B cell (primary cell): ENCODE measurements around the gene OTUD5. TPM values are rescaled to one million over a fixed set of nuclear protein-coding genes. Genes with fewer than 3 reads are reported as not detected.

Experiments used
- ATAC-seq: fragments of 200-7000 bp; cut with Tn5 transposase; one replicate; pipeline ENCODE4 v1.10.0; 2021; ENCODE audit warnings: low read depth, mild to moderate bottlenecking, moderate number of reproducible peaks, moderate library complexity
- CTCF ChIA-PET: fragments of 350-600 bp; sonication (Branson Sonifier 250); formaldehyde crosslinking; loops from one replicate; lab custom pipeline; 2021; ENCODE audit warnings: antibody characterized with exemption, inconsistent platforms; lab: Charles Lee
- POLR2A ChIA-PET: fragments of 350-600 bp; sonication (Branson Sonifier 250); formaldehyde crosslinking; loops from one replicate; lab custom pipeline; 2021; ENCODE audit warnings: antibody characterized with exemption; lab: Charles Lee
- DNase-seq: peaks from one replicate; pipeline ENCODE4 v3.0.0; 2013
- H2AFZ ChIP-seq: 2 replicates; pipeline ENCODE4 v1.6.1; 2012; ENCODE audit warnings: mild to moderate bottlenecking, low read depth, low read length; ENCODE audit not compliant: insufficient read depth, poor library complexity, severe bottlenecking
- H3K27ac ChIP-seq, 2 donors: 1 replicate in 1 of 2; 2 replicates in 1 of 2; pipeline ENCODE4 v1.5.1; 2012 to 2013; ENCODE audit warnings: low read length in 2 of 2, mild to moderate bottlenecking in 2 of 2, moderate library complexity in 1 of 2
- H3K27me3 ChIP-seq, 4 experiments: fragments of 200-600 bp in 1 of 4; sonication (generic) in 1 of 4; replicated peaks in 1 of 4; 1 replicate in 2 of 4; 2 replicates in 2 of 4; pipeline versions ENCODE4 v1.6.1 to v1.7.0; 2013 to 2016; ENCODE audit warnings: low read length in 3 of 4, mild to moderate bottlenecking in 2 of 4, mixed read lengths in 1 of 4, moderate library complexity in 1 of 4; ENCODE audit not compliant: insufficient read depth in 4 of 4, control insufficient read depth in 3 of 4; ENCODE audit errors: control extremely low read depth in 1 of 4
- H3K36me3 ChIP-seq, 2 experiments: replicated peaks in 1 of 2; 1 replicate in 1 of 2; 2 replicates in 1 of 2; pipeline versions ENCODE4 v1.6.1 to v1.7.1; 2013; ENCODE audit warnings: low read length in 1 of 2; ENCODE audit not compliant: insufficient read depth in 2 of 2, control insufficient read depth in 1 of 2; ENCODE audit errors: control extremely low read depth in 1 of 2, extremely low read depth in 1 of 2
- H3K4me1 ChIP-seq, 2 donors: fragments of 200-600 bp in 1 of 2; sonication (generic) in 1 of 2; 1 replicate in 1 of 2; 2 replicates in 1 of 2; pipeline versions ENCODE4 v1.5.1 to v1.6.1; 2013 to 2017; ENCODE audit warnings: low read length in 2 of 2; ENCODE audit not compliant: control insufficient read depth in 2 of 2, insufficient read depth in 2 of 2
- H3K4me2 ChIP-seq: replicated peaks from 2 replicates; pipeline ENCODE3; 2012; ENCODE audit warnings: mild to moderate bottlenecking, low read depth, low read length; ENCODE audit not compliant: poor library complexity, severe bottlenecking
- H3K4me3 ChIP-seq, 5 experiments: fragments of 200-600 bp in 1 of 5; sonication (generic) in 1 of 5; 1 replicate in 3 of 5; 2 replicates in 2 of 5; pipeline versions ENCODE4 v1.5.1 to v1.7.0; 2011 to 2016; ENCODE audit warnings: low read length in 4 of 5, mild to moderate bottlenecking in 4 of 5, low read depth in 2 of 5, control low read depth in 1 of 5, moderate library complexity in 1 of 5; ENCODE audit not compliant: insufficient read depth in 1 of 5; ENCODE audit errors: control extremely low read depth in 1 of 5, extremely low read depth in 1 of 5
- H3K79me2 ChIP-seq: fragments of 200-600 bp; sonication (generic); one replicate; pipeline ENCODE4 v1.6.0; 2016; ENCODE audit warnings: low read length; ENCODE audit not compliant: control insufficient read depth, insufficient read depth
- H3K9ac ChIP-seq: fragments of 200-600 bp; sonication (generic); 2 replicates; pipeline ENCODE4 v1.6.1; 2017; ENCODE audit warnings: mild to moderate bottlenecking, low read length, moderate library complexity
- H3K9me3 ChIP-seq, 3 donors: one replicate each; pipeline versions ENCODE4 v1.6.1 to v1.7.1; 2013; ENCODE audit warnings: low read length in 2 of 3; ENCODE audit not compliant: control insufficient read depth in 2 of 3, insufficient read depth in 1 of 3; ENCODE audit errors: control extremely low read depth in 1 of 3
- H4K20me1 ChIP-seq: 2 replicates; pipeline ENCODE4 v1.6.0; 2012; ENCODE audit warnings: mild to moderate bottlenecking, low read length; ENCODE audit not compliant: insufficient read depth, control insufficient read depth, poor library complexity, severe bottlenecking
- H3K27ac Mint-ChIP-seq: one replicate; pipeline ENCODE4 v1.8.0; 2021; ENCODE audit warnings: mixed read lengths
- H3K27me3 Mint-ChIP-seq: one replicate; pipeline ENCODE4 v1.8.0; 2021; ENCODE audit warnings: mixed read lengths
- H3K4me1 Mint-ChIP-seq: one replicate; pipeline ENCODE4 v1.8.0; 2021; ENCODE audit warnings: mixed read lengths
- H3K4me3 Mint-ChIP-seq: one replicate; pipeline ENCODE4 v1.8.0; 2021; ENCODE audit warnings: mixed read lengths
- H3K9me3 Mint-ChIP-seq: one replicate; pipeline ENCODE4 v1.8.0; 2022; ENCODE audit warnings: mixed read lengths; ENCODE audit not compliant: insufficient read depth
- CTCF ChIP-seq: fragments of 200-600 bp; IDR thresholded peaks from one replicate; pipeline ENCODE4 v1.8.0; 2022; ENCODE audit warnings: antibody characterized with exemption, mild to moderate bottlenecking
- EZH2 ChIP-seq: IDR thresholded peaks from 2 replicates; pipeline ENCODE4 v1.6.1; 2012; ENCODE audit warnings: borderline replicate concordance, low read depth, mild to moderate bottlenecking, moderate library complexity, low read length; ENCODE audit not compliant: insufficient read depth, poor library complexity, severe bottlenecking
- WGBS: methylation state at CpG from one replicate; pipeline ENCODE4 v1.1.5; 2013; ENCODE audit warnings: missing lambda C conversion rate; ENCODE audit not compliant: insufficient coverage; 5-methylcytosine and 5-hydroxymethylcytosine counted together
- intact Hi-C: fragments of 100-400 bp; cut with micrococcal nuclease; formaldehyde crosslinking; loops from one replicate; pipeline ENCODE4 v1.10.0; 2022
- polyA plus RNA-seq: library from polyadenylated mRNA; depleted of rRNA; stranded (reverse); fragments of >200 nt; gene quantifications from 2 replicates; pipeline ENCODE4 v1.2.3, GENCODE V29; 2012
- total RNA-seq, 2 donors: library from RNA; stranded (reverse); fragments of 120-200 nt in 1 of 2; gene quantifications; 1 replicate in 1 of 2; 2 replicates in 1 of 2; pipeline versions ENCODE4 v1.2.3 to v1.2.4, GENCODE V29; 2013 to 2022

OTUD5 gene
- total and polyA plus RNA-seq, 2 donors (not counting 1 experiment from before 2014, with no cell fraction given), result 105 to 116 TPM

- H3K79me2 ChIP-seq, result peaks cover 9% of the 10 kb centered on the region
- intact Hi-C loops, result no loop called here
- H3K4me3 ChIP-seq, result no peak overlapping the region
- ChIA-PET POLR2A (no interaction called here), CTCF (no interaction called here)
- no peak overlapping the region for H3K27ac Mint-ChIP-seq
- H3K9ac ChIP-seq, result no peak overlapping the region
- no peak overlapping the region for H3K4me2 ChIP-seq
- no peak for DNase-seq
- no peaks in the 10 kb centered on the region for H3K27me3 ChIP-seq
- no peaks in the 10 kb centered on the region for H3K9me3 ChIP-seq
- peaks cover 0 to 9% of the 10 kb centered on the region in 2 experiments for H3K36me3 ChIP-seq
- H3K4me3 Mint-ChIP-seq, result no peak overlapping the region
- no peaks in the 10 kb centered on the region for H3K9me3 Mint-ChIP-seq
- peaks cover 5% of the 10 kb centered on the region for H4K20me1 ChIP-seq
- H3K4me1 ChIP-seq, result peaks cover 7 to 23% of the 10 kb centered on the region in 2 donors
- peaks cover 25% of the 10 kb centered on the region for H3K4me1 Mint-ChIP-seq
- TF ChIP-seq CTCF, result no peak
- TF ChIP-seq EZH2, result no peak
- H3K27me3 Mint-ChIP-seq, result no peaks in the 10 kb centered on the region
- no peak overlapping the region for H2AFZ ChIP-seq
- WGBS, result no CpG with 5 or more reads among the region's 1 CpG
- no peak overlapping the region for H3K27ac ChIP-seq
- ATAC-seq, result no peak
These were observed 48.8 kb downstream of the OTUD5 start for GRCh38 chrX:48908600-48908999.

DNA sequence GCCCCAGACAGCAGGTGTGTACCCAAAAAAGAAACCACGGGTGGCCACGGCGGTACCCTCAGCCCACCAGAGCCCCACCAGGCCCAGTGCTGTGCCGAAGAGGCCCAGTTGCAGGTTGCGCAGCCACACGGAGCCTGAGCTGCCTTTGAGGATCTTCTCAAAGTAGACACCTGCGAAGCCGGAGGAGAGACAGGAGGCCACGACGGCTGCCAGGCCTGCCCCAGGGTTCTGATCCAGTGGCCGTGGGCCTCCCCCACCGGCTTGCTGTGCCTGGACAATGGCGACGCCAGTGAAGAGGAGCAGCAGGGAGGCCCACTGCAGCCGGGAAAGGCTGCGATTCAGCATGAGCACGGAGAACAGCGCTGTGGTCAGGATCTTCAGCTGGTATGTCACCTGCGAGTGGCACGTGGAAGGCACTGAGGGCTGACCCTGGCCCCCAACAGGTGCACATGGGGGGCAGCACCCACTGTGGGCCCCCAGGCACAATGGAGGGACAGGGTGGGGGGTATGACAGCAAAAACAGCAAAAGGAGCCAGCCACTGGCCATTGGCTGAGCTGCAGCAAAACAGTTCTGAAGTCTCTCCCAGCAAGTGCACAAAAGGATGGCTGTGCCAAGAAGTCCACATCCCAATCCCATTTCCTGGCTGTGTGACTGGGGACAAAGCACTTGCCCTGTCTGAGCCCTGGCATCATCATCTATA, 52.2 kb downstream of the OTUD5 start:
- Histone ChIP-seq H2AFZ (no peak overlapping the region), H3K79me2 (peaks cover 9% of the 10 kb centered on the region), H3K4me3 (no peak overlapping the region), H3K4me1 (peaks cover 0 to 3% of the 10 kb centered on the region in 2 donors), H4K20me1 (peaks cover 8% of the 10 kb centered on the region), H3K4me2 (no peak overlapping the region), H3K36me3 (peaks cover 2 to 24% of the 10 kb centered on the region in 2 experiments), H3K9ac (no peak overlapping the region), H3K9me3 (no peaks in the 10 kb centered on the region), H3K27ac (no peak overlapping the region), H3K27me3 (no peaks in the 10 kb centered on the region)
- WGBS, result 91% methylated on average over 13 of the region's 20 CpGs
- DNase-seq, result peak; percentile 8
- CTCF ChIA-PET, result no interaction called here
- Mint-ChIP-seq H3K27me3 (no peaks in the 10 kb centered on the region), H3K4me1 (no peaks in the 10 kb centered on the region), H3K9me3 (no peaks in the 10 kb centered on the region), H3K4me3 (no peak overlapping the region), H3K27ac (no peak overlapping the region)
- POLR2A ChIA-PET, result interaction anchor here (0.6 kb wide), 1 partner anchor 312 kb away, joined by 4 read pairs; no protein-coding TSS in a partner anchor
- no peak for TF ChIP-seq EZH2
- TF ChIP-seq CTCF, result no peak
- no peak for ATAC-seq
- intact Hi-C loops, result no loop called here
